Right atrium auricular region (tissue), 2 donors: ENCODE results near the gene HERC2. TPM values are rescaled to one million over a fixed set of nuclear protein-coding genes. Genes with fewer than 3 reads are reported as not detected.

Source experiments
- DNase-seq: peaks from one replicate; pipeline ENCODE4 v3.0.0-alpha.2; 2019; ENCODE audit warnings: low spot score
- H3K27ac ChIP-seq, 2 donors: fragments of 200-600 bp; sonication (generic); 1 replicate in 1 of 2; 2 replicates in 1 of 2; pipeline ENCODE4 v1.5.1; 2016 to 2019
- H3K27me3 ChIP-seq, 2 donors: fragments of 200-600 bp; sonication (generic); one replicate each; pipeline versions ENCODE4 v1.5.1 to v1.6.0; 2017 to 2019
- H3K36me3 ChIP-seq: fragments of 200-600 bp; sonication (generic); one replicate; pipeline ENCODE4 v1.5.1; 2016
- H3K4me1 ChIP-seq, 2 donors: fragments of 200-600 bp; sonication (generic); one replicate each; pipeline versions ENCODE4 v1.5.1 to v1.6.0; 2017 to 2019
- H3K4me3 ChIP-seq, 2 donors: fragments of 200-600 bp; sonication (generic); 1 replicate in 1 of 2; 2 replicates in 1 of 2; pipeline ENCODE4 v1.5.1; 2017 to 2019; ENCODE audit warnings: mild to moderate bottlenecking in 1 of 2, moderate library complexity in 1 of 2
- H3K9me3 ChIP-seq, 2 donors: fragments of 200-600 bp; sonication (generic); one replicate each; pipeline ENCODE4 v1.5.1; 2019
- CTCF ChIP-seq, 2 donors: fragments of 200-600 bp; sonication (generic); IDR thresholded peaks; one replicate each; pipeline ENCODE4 v1.5.1; 2019; ENCODE audit warnings: antibody characterized with exemption in 2 of 2
- total RNA-seq, 2 donors: library from RNA; depleted of rRNA; stranded (reverse); fragments of >200 nt; gene quantifications; one replicate each; pipeline ENCODE4 v1.1.0, GENCODE V29; 2016

The HERC2 gene
- total RNA-seq, 2 donors from 2014 or later, result 50.8 to 62.4 TPM

- peak within 1 kb of the TSS in 1 of 2 donors; percentile 44 for H3K27ac ChIP-seq
- H3K4me3 ChIP-seq, result peak within 1 kb of the TSS; percentile 18 to 40
- no peaks in the 10 kb centered on the region for H3K36me3 ChIP-seq
- no peaks in the 10 kb centered on the region for H3K27me3 ChIP-seq
- H3K9me3 ChIP-seq, result no peaks in the 10 kb centered on the region
- TF ChIP-seq CTCF (IDR thresholded peaks at IDR 0.05), result no peak
- DNase-seq, result no peak
- peaks cover 0 to 48% of the 10 kb centered on the region in 2 donors for H3K4me1 ChIP-seq
These were observed 223.0 kb downstream of the HERC2 start, which contains the start of gene OCA2 for GRCh38 chr15:28098766-28099554. Gene OCA2, minus strand, starts transcription at chr15:28099315. Its CDS starts 17,441 bp downstream, at chr15:28081874.

GRCh38 chr15:28098360-28098765 is 223.6 kb downstream of the HERC2 start:
- Histone ChIP-seq H3K27ac (no peak overlapping the region), H3K36me3 (no peaks in the 10 kb centered on the region), H3K9me3 (no peaks in the 10 kb centered on the region), H3K27me3 (no peaks in the 10 kb centered on the region), H3K4me3 (no peak overlapping the region), H3K4me1 (peaks cover 0 to 48% of the 10 kb centered on the region in 2 donors)
- peak; percentile 55 for DNase-seq
- TF ChIP-seq CTCF (IDR thresholded peaks at IDR 0.05), result no peak

GRCh38 chr15:28097656-28098359 is 224.2 kb downstream of the HERC2 start:
- peak; percentile 53 for DNase-seq
- no peak overlapping the region for H3K27ac ChIP-seq
- no peaks in the 10 kb centered on the region for H3K27me3 ChIP-seq
- no peak for TF ChIP-seq CTCF (IDR thresholded peaks at IDR 0.05)
- H3K4me1 ChIP-seq, result peaks cover 0 to 48% of the 10 kb centered on the region in 2 donors
- no peaks in the 10 kb centered on the region for H3K9me3 ChIP-seq
- no peak overlapping the region for H3K4me3 ChIP-seq
- H3K36me3 ChIP-seq, result no peaks in the 10 kb centered on the region

- peak; percentile 57 for DNase-seq
- Histone ChIP-seq H3K9me3 (no peaks in the 10 kb centered on the region), H3K36me3 (no peaks in the 10 kb centered on the region), H3K27ac (peak overlapping the region; percentile 40 to 64), H3K27me3 (no peaks in the 10 kb centered on the region), H3K4me1 (peaks cover 0 to 48% of the 10 kb centered on the region in 2 donors), H3K4me3 (peak overlapping the region; percentile 37 to 54)
- TF ChIP-seq CTCF (IDR thresholded peaks at IDR 0.05), result peak in 1 of 2 donors; percentile 24
These were observed 225.1 kb downstream of the HERC2 start for GRCh38 chr15:28096670-28097431.

- Histone ChIP-seq H3K27me3 (no peaks in the 10 kb centered on the region), H3K4me3 (peak overlapping the region; percentile 37 to 54), H3K27ac (peak overlapping the region; percentile 40 to 64), H3K36me3 (no peaks in the 10 kb centered on the region), H3K4me1 (peaks cover 0 to 48% of the 10 kb centered on the region in 2 donors), H3K9me3 (peaks cover 0 to 3% of the 10 kb centered on the region in 2 donors)
- DNase-seq, result no peak
- no peak for TF ChIP-seq CTCF (IDR thresholded peaks at IDR 0.05)
These were observed 225.6 kb downstream of the HERC2 start for GRCh38 chr15:28096411-28096669.
